WTC11 (cell line): ENCODE data around the gene KCNK3.

Experiments used
- FOXJ3 ChIP-seq: sonication (generic); formaldehyde crosslinking; IDR thresholded peaks from 2 replicates; pipeline ENCODE4 v1.9.0; 2021; ENCODE audit warnings: missing genetic modification reagents, mild to moderate bottlenecking, borderline replicate concordance
- IRF1 ChIP-seq: sonication (generic); formaldehyde crosslinking; IDR thresholded peaks from 2 replicates; pipeline ENCODE4 v1.8.0; 2023; ENCODE audit warnings: missing genetic modification reagents
- IRF2 ChIP-seq: sonication (generic); formaldehyde crosslinking; IDR thresholded peaks from 2 replicates; pipeline ENCODE4 v1.8.0; 2022; ENCODE audit warnings: low read depth, missing genetic modification reagents, borderline replicate concordance
- NR2C2 ChIP-seq: sonication (generic); formaldehyde crosslinking; IDR thresholded peaks from 2 replicates; pipeline ENCODE4 v1.8.0; 2022; ENCODE audit warnings: mild to moderate bottlenecking, missing genetic modification reagents
- NR3C1 ChIP-seq: sonication (generic); formaldehyde crosslinking; conservative IDR thresholded peaks from 2 replicates; pipeline ENCODE4 v1.8.1; 2023; ENCODE audit warnings: low read depth, mild to moderate bottlenecking, missing genetic modification reagents
- TEAD1 ChIP-seq: sonication (generic); formaldehyde crosslinking; IDR thresholded peaks from 2 replicates; pipeline ENCODE4 v1.8.0; 2022; ENCODE audit warnings: mild to moderate bottlenecking, missing genetic modification reagents
- TP53 ChIP-seq: sonication (generic); formaldehyde crosslinking; IDR thresholded peaks from 2 replicates; pipeline ENCODE4 v1.8.1; 2023; ENCODE audit warnings: mild to moderate bottlenecking, missing genetic modification reagents
- ZBTB43 ChIP-seq: sonication (generic); formaldehyde crosslinking; IDR thresholded peaks from 2 replicates; pipeline ENCODE4 v1.8.1; 2023; ENCODE audit warnings: mild to moderate bottlenecking, missing genetic modification reagents
- ZNF219 ChIP-seq: sonication (generic); formaldehyde crosslinking; IDR thresholded peaks from 2 replicates; pipeline ENCODE4 v1.8.0; 2023; ENCODE audit warnings: missing genetic modification reagents, mild to moderate bottlenecking, borderline replicate concordance
- ZNF263 ChIP-seq: sonication (generic); formaldehyde crosslinking; IDR thresholded peaks from 2 replicates; pipeline ENCODE4 v1.8.1; 2022; ENCODE audit warnings: low read depth, mild to moderate bottlenecking, moderate library complexity, missing genetic modification reagents
- ZNF396 ChIP-seq: fragments of 250-450 bp; sonication (Bioruptor Pico); IDR thresholded peaks from 2 replicates; pipeline ENCODE4 v1.8.0; 2021; ENCODE audit warnings: mild to moderate bottlenecking, moderate library complexity, borderline replicate concordance
- TF ChIP-seq, protein P1 (sequence below): fragments of 200-600 bp; IDR thresholded peaks from 2 replicates; pipeline ENCODE4 v1.8.0; 2022; ENCODE audit warnings: antibody characterized with exemption
- TF ChIP-seq, protein P2 (sequence below): sonication (generic); formaldehyde crosslinking; IDR thresholded peaks from 2 replicates; pipeline ENCODE4 v1.8.0; 2022; ENCODE audit warnings: mild to moderate bottlenecking, missing genetic modification reagents
- TF ChIP-seq, protein P3 (sequence below): sonication (generic); formaldehyde crosslinking; conservative IDR thresholded peaks from 2 replicates; pipeline ENCODE4 v1.8.1; 2023; ENCODE audit warnings: mild to moderate bottlenecking, low read depth, missing genetic modification reagents, moderate library complexity

DNA sequence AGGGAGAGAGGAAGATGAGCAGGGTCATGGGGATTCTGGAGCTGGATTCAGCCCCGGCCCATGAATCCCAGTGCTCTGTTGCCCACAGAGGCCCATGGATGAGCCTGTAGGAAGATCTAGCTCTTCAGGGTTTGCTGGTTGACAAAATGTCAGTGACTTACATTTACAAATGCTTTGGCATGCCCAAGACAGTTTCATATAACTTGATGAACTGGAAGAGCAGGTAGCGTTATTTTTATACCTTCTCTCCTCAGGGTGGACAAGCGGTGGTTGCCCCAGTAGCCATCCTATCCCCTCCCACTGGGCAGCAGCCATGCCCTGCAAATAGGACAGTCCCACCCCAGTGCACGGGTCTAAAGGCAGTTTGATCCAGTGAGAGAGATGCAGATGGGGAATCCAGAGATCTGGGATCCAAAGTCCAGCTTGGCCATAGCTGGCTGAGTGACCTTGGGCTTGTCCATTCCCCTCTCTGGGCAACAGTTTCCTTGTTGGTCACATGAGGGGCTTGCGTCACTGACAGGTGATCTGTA lies 21.5 kb upstream of the KCNK3 start:
- TF ChIP-seq FOXJ3 (CRISPR knock-in tag): no peak
- TF ChIP-seq IRF1 (CRISPR knock-in tag): no peak
- TF ChIP-seq, protein P1, sequence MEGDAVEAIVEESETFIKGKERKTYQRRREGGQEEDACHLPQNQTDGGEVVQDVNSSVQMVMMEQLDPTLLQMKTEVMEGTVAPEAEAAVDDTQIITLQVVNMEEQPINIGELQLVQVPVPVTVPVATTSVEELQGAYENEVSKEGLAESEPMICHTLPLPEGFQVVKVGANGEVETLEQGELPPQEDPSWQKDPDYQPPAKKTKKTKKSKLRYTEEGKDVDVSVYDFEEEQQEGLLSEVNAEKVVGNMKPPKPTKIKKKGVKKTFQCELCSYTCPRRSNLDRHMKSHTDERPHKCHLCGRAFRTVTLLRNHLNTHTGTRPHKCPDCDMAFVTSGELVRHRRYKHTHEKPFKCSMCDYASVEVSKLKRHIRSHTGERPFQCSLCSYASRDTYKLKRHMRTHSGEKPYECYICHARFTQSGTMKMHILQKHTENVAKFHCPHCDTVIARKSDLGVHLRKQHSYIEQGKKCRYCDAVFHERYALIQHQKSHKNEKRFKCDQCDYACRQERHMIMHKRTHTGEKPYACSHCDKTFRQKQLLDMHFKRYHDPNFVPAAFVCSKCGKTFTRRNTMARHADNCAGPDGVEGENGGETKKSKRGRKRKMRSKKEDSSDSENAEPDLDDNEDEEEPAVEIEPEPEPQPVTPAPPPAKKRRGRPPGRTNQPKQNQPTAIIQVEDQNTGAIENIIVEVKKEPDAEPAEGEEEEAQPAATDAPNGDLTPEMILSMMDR: no peak
- TF ChIP-seq, protein P2, sequence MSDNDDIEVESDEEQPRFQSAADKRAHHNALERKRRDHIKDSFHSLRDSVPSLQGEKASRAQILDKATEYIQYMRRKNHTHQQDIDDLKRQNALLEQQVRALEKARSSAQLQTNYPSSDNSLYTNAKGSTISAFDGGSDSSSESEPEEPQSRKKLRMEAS (CRISPR knock-in tag): no peak
- no peak for TF ChIP-seq IRF2 (CRISPR knock-in tag)
- TF ChIP-seq, protein P3, sequence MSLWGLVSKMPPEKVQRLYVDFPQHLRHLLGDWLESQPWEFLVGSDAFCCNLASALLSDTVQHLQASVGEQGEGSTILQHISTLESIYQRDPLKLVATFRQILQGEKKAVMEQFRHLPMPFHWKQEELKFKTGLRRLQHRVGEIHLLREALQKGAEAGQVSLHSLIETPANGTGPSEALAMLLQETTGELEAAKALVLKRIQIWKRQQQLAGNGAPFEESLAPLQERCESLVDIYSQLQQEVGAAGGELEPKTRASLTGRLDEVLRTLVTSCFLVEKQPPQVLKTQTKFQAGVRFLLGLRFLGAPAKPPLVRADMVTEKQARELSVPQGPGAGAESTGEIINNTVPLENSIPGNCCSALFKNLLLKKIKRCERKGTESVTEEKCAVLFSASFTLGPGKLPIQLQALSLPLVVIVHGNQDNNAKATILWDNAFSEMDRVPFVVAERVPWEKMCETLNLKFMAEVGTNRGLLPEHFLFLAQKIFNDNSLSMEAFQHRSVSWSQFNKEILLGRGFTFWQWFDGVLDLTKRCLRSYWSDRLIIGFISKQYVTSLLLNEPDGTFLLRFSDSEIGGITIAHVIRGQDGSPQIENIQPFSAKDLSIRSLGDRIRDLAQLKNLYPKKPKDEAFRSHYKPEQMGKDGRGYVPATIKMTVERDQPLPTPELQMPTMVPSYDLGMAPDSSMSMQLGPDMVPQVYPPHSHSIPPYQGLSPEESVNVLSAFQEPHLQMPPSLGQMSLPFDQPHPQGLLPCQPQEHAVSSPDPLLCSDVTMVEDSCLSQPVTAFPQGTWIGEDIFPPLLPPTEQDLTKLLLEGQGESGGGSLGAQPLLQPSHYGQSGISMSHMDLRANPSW (CRISPR knock-in tag): no peak
- TF ChIP-seq TEAD1 (CRISPR knock-in tag): no peak
- TF ChIP-seq NR3C1 (CRISPR knock-in tag): no peak
- TF ChIP-seq ZNF219 (CRISPR knock-in tag): no peak
- TF ChIP-seq ZNF263 (CRISPR knock-in tag): no peak
- no peak for TF ChIP-seq ZBTB43 (CRISPR knock-in tag)
- TF ChIP-seq NR2C2 (CRISPR knock-in tag): no peak
- TF ChIP-seq TP53 (CRISPR knock-in tag): no peak
- no peak for TF ChIP-seq ZNF396 (CRISPR knock-in tag)
